H1 (cell line): Measurements from ENCODE around the gene GGN. TPM values are rescaled to one million over a fixed set of nuclear protein-coding genes. Genes with fewer than 3 reads are reported as not detected.

Source experiments
- CTCF ChIA-PET: fragments of 300-600 bp; sonication (Branson Sonifier 250); formaldehyde crosslinking; loops from one replicate; lab custom pipeline; 2021; ENCODE audit not compliant: partially characterized antibody; lab: Charles Lee
- POLR2A ChIA-PET: fragments of 300-600 bp; sonication (Branson Sonifier 250); formaldehyde crosslinking; loops from one replicate; lab custom pipeline; 2021; ENCODE audit warnings: inconsistent platforms; ENCODE audit not compliant: partially characterized antibody; lab: Charles Lee
- DNase-seq, 2 experiments: peaks; one replicate each; pipeline versions ENCODE4 v3.0.0 to v3.0.0-alpha.2; 2010 to 2022; ENCODE audit warnings: low spot score in 2 of 2, low read depth in 1 of 2, mixed read lengths in 1 of 2
- FAIRE-seq: peaks from 2 replicates; lab custom pipeline; 2011; peaks lifted over from hg19 to GRCh38; lab: Jason Lieb, UNC
- H2AFZ ChIP-seq: 2 replicates; pipeline ENCODE4 v1.8.1; 2012; ENCODE audit warnings: low read length, inconsistent platforms
- H2AK5ac ChIP-seq: 2 replicates; pipeline ENCODE4 v1.6.1; 2013; ENCODE audit warnings: low read depth, low read length
- H2BK120ac ChIP-seq: replicated peaks from 2 replicates; pipeline ENCODE3; 2013; ENCODE audit warnings: low read depth, low read length, inconsistent platforms
- H2BK12ac ChIP-seq: 2 replicates; pipeline ENCODE4 v1.6.1; 2013; ENCODE audit warnings: low read depth, low read length
- H2BK15ac ChIP-seq: 2 replicates; pipeline ENCODE4 v1.6.1; 2013; ENCODE audit warnings: low read length
- H2BK20ac ChIP-seq: 2 replicates; pipeline ENCODE4 v1.6.1; 2013; ENCODE audit warnings: low read length
- H2BK5ac ChIP-seq: 2 replicates; pipeline ENCODE4 v1.6.1; 2013; ENCODE audit warnings: low read depth, low read length
- H3K14ac ChIP-seq: 2 replicates; pipeline ENCODE4 v1.6.1; 2013; ENCODE audit warnings: inconsistent platforms; ENCODE audit not compliant: insufficient read length
- H3K18ac ChIP-seq: 2 replicates; pipeline ENCODE4 v1.6.1; 2013; ENCODE audit warnings: low read length; ENCODE audit errors: extremely low read depth
- H3K23ac ChIP-seq: 2 replicates; pipeline ENCODE4 v1.6.1; 2013; ENCODE audit warnings: inconsistent platforms; ENCODE audit not compliant: insufficient read length
- H3K23me2 ChIP-seq: 2 replicates; pipeline ENCODE4 v1.6.1; 2013; ENCODE audit warnings: low read depth, low read length
- H3K27ac ChIP-seq: 2 replicates; pipeline ENCODE4 v1.6.1; 2011; ENCODE audit warnings: low read depth, low read length, inconsistent platforms
- H3K27me3 ChIP-seq, 4 experiments: replicated peaks in 1 of 4; 1 replicate in 1 of 4; 2 replicates in 3 of 4; pipeline versions ENCODE4 v1.6.1 to v1.8.1; 2011 to 2013; ENCODE audit warnings: low read length in 3 of 4, mild to moderate bottlenecking in 3 of 4, inconsistent platforms in 2 of 4, mixed read lengths in 2 of 4, moderate library complexity in 1 of 4; ENCODE audit not compliant: control insufficient read depth in 3 of 4, insufficient read depth in 3 of 4; ENCODE audit errors: extremely low read depth in 1 of 4
- H3K36me3 ChIP-seq, 4 experiments: 2 replicates each; pipeline versions ENCODE4 v1.6.1 to v1.8.1; 2011 to 2013; ENCODE audit warnings: mild to moderate bottlenecking in 4 of 4, low read length in 3 of 4, moderate library complexity in 2 of 4, control low read depth in 1 of 4, inconsistent platforms in 1 of 4; ENCODE audit not compliant: insufficient read depth in 4 of 4, control insufficient read depth in 2 of 4
- H3K4ac ChIP-seq: replicated peaks from 2 replicates; pipeline ENCODE3; 2013; ENCODE audit warnings: low read length, low read depth, mixed read lengths, inconsistent platforms; ENCODE audit not compliant: insufficient read length
- H3K4me1 ChIP-seq, 4 experiments: replicated peaks in 1 of 4; 1 replicate in 1 of 4; 2 replicates in 3 of 4; pipeline versions ENCODE4 v1.6.1 to v1.8.1; 2011 to 2013; ENCODE audit warnings: low read length in 3 of 4, inconsistent platforms in 2 of 4, mixed read lengths in 1 of 4; ENCODE audit not compliant: insufficient read depth in 4 of 4, control insufficient read depth in 3 of 4
- H3K4me2 ChIP-seq, 2 experiments: 2 replicates each; pipeline versions ENCODE4 v1.6.1 to v1.8.1; 2011 to 2013; ENCODE audit warnings: low read depth in 2 of 2, low read length in 2 of 2, control low read depth in 1 of 2, inconsistent platforms in 1 of 2, mild to moderate bottlenecking in 1 of 2; ENCODE audit not compliant: insufficient read depth in 1 of 2
- H3K4me3 ChIP-seq, 4 experiments: fragments of 200-600, 300-600 bp in 1 of 4; sonication (generic), shearing (Covaris generic), sonication (Bioruptor Twin) in 1 of 4; 2 replicates each; pipeline versions ENCODE4 v1.5.1 to v1.8.1; 2011 to 2016; ENCODE audit warnings: low read length in 4 of 4, low read depth in 3 of 4, control low read depth in 2 of 4, inconsistent platforms in 2 of 4, mild to moderate bottlenecking in 2 of 4, mixed read lengths in 1 of 4, moderate library complexity in 1 of 4; ENCODE audit not compliant: insufficient read depth in 2 of 4; ENCODE audit errors: extremely low read depth in 1 of 4
- H3K56ac ChIP-seq: replicated peaks from 2 replicates; pipeline ENCODE3; 2013; ENCODE audit warnings: low read depth, mild to moderate bottlenecking, mixed read lengths, low read length, inconsistent platforms; ENCODE audit not compliant: insufficient read length
- H3K79me1 ChIP-seq: 2 replicates; pipeline ENCODE4 v1.6.1; 2013; ENCODE audit warnings: low read depth, low read length, control low read depth
- H3K79me2 ChIP-seq, 2 experiments: 2 replicates each; pipeline versions ENCODE4 v1.6.1 to v1.8.1; 2012 to 2013; ENCODE audit warnings: low read length in 2 of 2, mild to moderate bottlenecking in 2 of 2, inconsistent platforms in 1 of 2; ENCODE audit not compliant: insufficient read depth in 2 of 2, control insufficient read depth in 1 of 2
- H3K9ac ChIP-seq, 4 experiments: replicated peaks in 1 of 4; 1 replicate in 1 of 4; 2 replicates in 3 of 4; pipeline versions ENCODE4 v1.6.1 to v1.8.1; 2011 to 2013; ENCODE audit warnings: low read depth in 3 of 4, low read length in 3 of 4, control low read depth in 2 of 4, mild to moderate bottlenecking in 2 of 4, moderate library complexity in 2 of 4, inconsistent platforms in 1 of 4; ENCODE audit errors: extremely low read depth in 1 of 4
- H3K9me3 ChIP-seq, 2 experiments: 2 replicates each; pipeline versions ENCODE4 v1.6.1 to v1.8.1; 2012 to 2013; ENCODE audit warnings: mild to moderate bottlenecking in 2 of 2, moderate library complexity in 2 of 2, control low read depth in 1 of 2, inconsistent platforms in 1 of 2, low read depth in 1 of 2, low read length in 1 of 2, mixed read lengths in 1 of 2; ENCODE audit not compliant: insufficient read depth in 2 of 2
- H4K20me1 ChIP-seq, 2 experiments: replicated peaks in 1 of 2; 2 replicates each; pipeline versions ENCODE3 to v1.8.1; 2011 to 2013; ENCODE audit warnings: inconsistent platforms in 2 of 2, low read length in 2 of 2, mild to moderate bottlenecking in 1 of 2; ENCODE audit not compliant: insufficient read depth in 2 of 2, control insufficient read depth in 1 of 2
- H4K5ac ChIP-seq: 2 replicates; pipeline ENCODE4 v1.6.1; 2013; ENCODE audit warnings: low read length, low read depth, mixed read lengths, inconsistent platforms; ENCODE audit not compliant: insufficient read length
- H4K8ac ChIP-seq: 2 replicates; pipeline ENCODE4 v1.8.0; 2013; ENCODE audit warnings: mild to moderate bottlenecking, moderate library complexity, low read length, inconsistent platforms; ENCODE audit not compliant: insufficient read depth; ENCODE audit errors: extremely low read depth
- H4K91ac ChIP-seq: replicated peaks from 2 replicates; pipeline ENCODE3; 2013; ENCODE audit warnings: low read length, mixed read lengths, inconsistent platforms; ENCODE audit not compliant: insufficient read length
- ASH2L ChIP-seq: fragments of 200-600, 300-600 bp; sonication (generic); IDR thresholded peaks from one replicate; pipeline ENCODE4 v1.7.1; 2017; ENCODE audit warnings: low read length
- CHD2 ChIP-seq: IDR thresholded peaks from 2 replicates; pipeline ENCODE4 v1.6.1; 2012; ENCODE audit warnings: low read length, improper control_type of control experiment
- EGR1 ChIP-seq: IDR thresholded peaks from 2 replicates; pipeline ENCODE4 v1.6.1; 2011; ENCODE audit warnings: low read depth, low read length, borderline replicate concordance
- KDM5A ChIP-seq: fragments of 200-600 bp; IDR thresholded peaks from 2 replicates; pipeline ENCODE4 v1.7.1; 2012; ENCODE audit warnings: mild to moderate bottlenecking, low read length, inconsistent platforms, mixed read lengths
- MAFK ChIP-seq: IDR thresholded peaks from 2 replicates; pipeline ENCODE4 v1.6.1; 2012; ENCODE audit warnings: low read depth, mild to moderate bottlenecking, improper control_type of control experiment, low read length
- MAX ChIP-seq: IDR thresholded peaks from 2 replicates; pipeline ENCODE4 v1.6.1; 2012; ENCODE audit warnings: inconsistent platforms
- NANOG ChIP-seq: IDR thresholded peaks from 2 replicates; pipeline ENCODE4 v1.6.1; 2011; ENCODE audit warnings: low read length, low read depth, mild to moderate bottlenecking, inconsistent platforms; ENCODE audit not compliant: insufficient read depth, poor library complexity, severe bottlenecking
- POLR2AphosphoS5 ChIP-seq: IDR thresholded peaks from 2 replicates; pipeline ENCODE4 v1.6.1; 2011; ENCODE audit warnings: low read depth, low read length
- RAD21 ChIP-seq, 2 experiments: IDR thresholded peaks in 1 of 2; conservative IDR thresholded peaks in 1 of 2; 2 replicates each; pipeline ENCODE4 v1.6.1; 2011; ENCODE audit warnings: low read depth in 2 of 2, low read length in 2 of 2, improper control_type of control experiment in 1 of 2, inconsistent platforms in 1 of 2, mild to moderate bottlenecking in 1 of 2, moderate library complexity in 1 of 2
- SP2 ChIP-seq: IDR thresholded peaks from 2 replicates; pipeline ENCODE4 v1.6.1; 2012; ENCODE audit warnings: mild to moderate bottlenecking, low read length, inconsistent platforms
- USF2 ChIP-seq: IDR thresholded peaks from 2 replicates; pipeline ENCODE4 v1.6.1; 2011; ENCODE audit warnings: low read length, improper control_type of control experiment
- YY1 ChIP-seq: IDR thresholded peaks from 2 replicates; pipeline ENCODE4 v1.6.1; 2011; ENCODE audit warnings: low read depth, mild to moderate bottlenecking, low read length
- WGBS, 2 experiments: shearing (Covaris generic) in 1 of 2; methylation state at CpG; one replicate each; pipeline versions ENCODE4 v1.1.6 to v1.1.7; 2013 to 2015; ENCODE audit warnings: low lambda C conversion rate in 2 of 2, mixed read lengths in 2 of 2, inconsistent platforms in 1 of 2, low coverage in 1 of 2, missing lambda C conversion rate in 1 of 2; ENCODE audit not compliant: insufficient replicate concordance in 2 of 2, insufficient coverage in 1 of 2, insufficient read length in 1 of 2; ENCODE audit errors: extremely low coverage in 1 of 2, missing lambda C conversion rate in 1 of 2; 5-methylcytosine and 5-hydroxymethylcytosine counted together
- polyA plus RNA-seq, 7 experiments: library from polyadenylated mRNA; depleted of rRNA in 3 of 7; stranded (reverse) in 5 of 7; unstranded in 2 of 7; fragments of >200 nt in 5 of 7; fragments of 200-250 nt in 2 of 7; gene quantifications; 1 replicate in 5 of 7; 2 replicates in 1 of 7; 4 replicates in 1 of 7; pipeline versions ENCODE4 v1.2.1 to v1.2.3, GENCODE V29; 2011 to 2013; ENCODE audit warnings: missing spikeins in 2 of 7, mixed read lengths in 2 of 7
- total RNA-seq: library from RNA; stranded (reverse); fragmentation: NEBNext Ultra II Directional; extraction: Animal tissue kit (Norgen Biotek cat#: 25700); gene quantifications from 2 replicates; pipeline ENCODE4 v1.2.1, GENCODE V29; 2021

GGN gene
- total and polyA plus RNA-seq, 2 of the 8 experiments (the other 6 are each of a cell fraction or from before 2014, with no cell fraction given), result 0.47 to 1.2 TPM

GRCh38 chr19:38394488-38394887 lies 6.7 kb upstream of the GGN start:
- Histone ChIP-seq H4K91ac (no peak overlapping the region), H3K14ac (no peak overlapping the region), H2BK12ac (no peak overlapping the region), H2BK5ac (no peak overlapping the region), H4K5ac (no peak overlapping the region), H2AFZ (no peak overlapping the region), H3K79me1 (peaks cover 4% of the 10 kb centered on the region; the same call in 1 of the 2 replicates), H3K56ac (no peak overlapping the region), H3K79me2 (peaks cover 0 to 7% of the 10 kb centered on the region in 2 experiments; a peak in 2 of 4 replicates), H3K4me3 (peak overlapping the region in 3 of 4 experiments; percentile 15 to 52 (median 29); a peak in 5 of 8 replicates), H3K23ac (no peak overlapping the region), H4K8ac (no peak overlapping the region; the same call in 1 of the 2 replicates), H3K27ac (no peak overlapping the region), H2BK120ac (no peak overlapping the region), H3K27me3 (peaks cover 0 to 23% (median 19%) of the 10 kb centered on the region in 4 experiments; a peak in 5 of 7 replicates), H2BK20ac (no peak overlapping the region), H3K4me2 (peak overlapping the region; percentile 54 to 71; a peak in 3 of 4 replicates), H4K20me1 (peaks cover 0 to 2% of the 10 kb centered on the region in 2 experiments), H3K4ac (no peak overlapping the region), H3K18ac (no peak overlapping the region), H2AK5ac (no peak overlapping the region), H3K9me3 (no peaks in the 10 kb centered on the region), H3K36me3 (peaks cover 2 to 20% (median 5%) of the 10 kb centered on the region in 4 experiments; a peak in 2 of 8 replicates), H3K4me1 (peaks cover 6 to 14% (median 9%) of the 10 kb centered on the region in 4 experiments), H3K9ac (no peak overlapping the region), H2BK15ac (no peak overlapping the region), H3K23me2 (peaks cover 3% of the 10 kb centered on the region; the same call in 1 of the 2 replicates)
- 13% methylated on average over 21 of the region's 30 CpGs; no CpG with 5 or more reads in 1 of the 2 experiments for WGBS, 2 experiments
- FAIRE-seq (peak; percentile 45), DNase-seq (peak; percentile 82 to 95)
- ChIA-PET POLR2A (interaction anchor here (1.1 to 2.2 kb wide), 8 partner anchors 9 to 255 kb away, joined by 3 to 12 read pairs (median 4); partner anchors contain the start of gene SPINT2), CTCF (interaction anchor here (0.9 to 1.3 kb wide), 3 partner anchors 39 to 161 kb away, joined by 3 to 6 read pairs (median 3); no protein-coding TSS in a partner anchor)
- TF ChIP-seq NANOG, result no peak
- peak; percentile 82 for TF ChIP-seq MAX
- TF ChIP-seq EGR1, result peak; percentile 85; the same call in 1 of the 2 replicates
- no peak for TF ChIP-seq RAD21 (IDR thresholded peaks at IDR 0.05 in 1 of 2, conservative IDR thresholded peaks at IDR 0.05 in 1 of 2; ENCODE audit: low read depth in 2 of 2, low read length in 2 of 2)
- no peak for TF ChIP-seq CHD2
- TF ChIP-seq POLR2AphosphoS5, result peak; percentile 52; the same call in 1 of the 2 replicates
- TF ChIP-seq KDM5A, result no peak
- TF ChIP-seq SP2, result no peak
- peak; percentile 24; the same call in 1 of the 2 replicates for TF ChIP-seq YY1
- TF ChIP-seq MAFK, result no peak
- TF ChIP-seq USF2, result peak; percentile 68; the same call in 1 of the 2 replicates
- no peak for TF ChIP-seq ASH2L
